GM19452 (cell line): ENCODE measurements around the gene TOGARAM1.
"Not testable (repeated sequence)": the region's sequence is repeated elsewhere in the genome, so short reads cannot be mapped to it uniquely, and the experiment has no call there.

Experiments
- ATAC-seq: cut with Tn5 transposase; IDR thresholded peaks from one replicate; pipeline ENCODE4 v1.9.1; 2021; ENCODE audit not compliant: unreplicated experiment

The TOGARAM1 gene

GRCh38 chr14:45038256-45038655, 76.3 kb downstream of the TOGARAM1 start:
- ATAC-seq, result no peak

- ATAC-seq, result no peak
These were observed 76.9 kb downstream of the TOGARAM1 start for GRCh38 chr14:45038865-45039264.

GRCh38 chr14:45039390-45039789, 77.4 kb downstream of the TOGARAM1 start:
- ATAC-seq, result no peak

GRCh38 chr14:45041641-45042040, 79.7 kb downstream of the TOGARAM1 start:
- no peak for ATAC-seq

- ATAC-seq, result no peak
These were observed 82.6 kb downstream of the TOGARAM1 start for GRCh38 chr14:45044638-45045037.

- no peak for ATAC-seq
These were observed 86.4 kb downstream of the TOGARAM1 start for GRCh38 chr14:45048385-45048784.

- ATAC-seq, result no peak
These were observed 89.2 kb downstream of the TOGARAM1 start for GRCh38 chr14:45051180-45051579.

- ATAC-seq, result no peak
These were observed 89.9 kb downstream of the TOGARAM1 start for GRCh38 chr14:45051896-45052295.

GRCh38 chr14:45057349-45057748, 95.4 kb downstream of the TOGARAM1 start:
- no peak for ATAC-seq

- ATAC-seq, result no peak
These were observed 95.9 kb downstream of the TOGARAM1 start for GRCh38 chr14:45057881-45058364.

GRCh38 chr14:45060551-45060950, 98.6 kb downstream of the TOGARAM1 start:
- no peak for ATAC-seq

- no peak for ATAC-seq
These were observed 103.5 kb downstream of the TOGARAM1 start for GRCh38 chr14:45065540-45065939.

GRCh38 chr14:45065956-45066355, 104.0 kb downstream of the TOGARAM1 start:
- ATAC-seq, result no peak

GRCh38 chr14:45066667-45067066, 104.7 kb downstream of the TOGARAM1 start:
- no peak for ATAC-seq

- no peak for ATAC-seq
These were observed 106.4 kb downstream of the TOGARAM1 start for GRCh38 chr14:45068396-45068795.

GRCh38 chr14:45070215-45070614, 108.2 kb downstream of the TOGARAM1 start:
- ATAC-seq, result no peak

GRCh38 chr14:45072126-45072525, 110.1 kb downstream of the TOGARAM1 start:
- ATAC-seq, result no peak

GRCh38 chr14:45073231-45073879, 111.4 kb downstream of the TOGARAM1 start:
- ATAC-seq, result no peak

GRCh38 chr14:45078323-45078722, 116.3 kb downstream of the TOGARAM1 start:
- no peak for ATAC-seq

- ATAC-seq, result not testable (repeated sequence)
These were observed 118.5 kb downstream of the TOGARAM1 start for GRCh38 chr14:45080416-45080968.

- not testable (repeated sequence) for ATAC-seq
These were observed 119.1 kb downstream of the TOGARAM1 start for GRCh38 chr14:45081096-45081495.

- no peak for ATAC-seq
These were observed 120.4 kb downstream of the TOGARAM1 start for GRCh38 chr14:45082420-45082819.

GRCh38 chr14:45083617-45083975, 121.6 kb downstream of the TOGARAM1 start:
- ATAC-seq, result no peak
